Measurements from ENCODE around the gene CDO1. TPM values are rescaled to one million over a fixed set of nuclear protein-coding genes. Genes with fewer than 3 reads are reported as not detected.

CDO1 gene
- total and polyA plus RNA-seq, 9 of the 15 experiments (the other 6 are each of a cell fraction or from before 2014, with no cell fraction given): 0.16 to 0.22 TPM; not detected in 7

- TF ChIP-seq ZNF551 (CRISPR knock-in tag; IDR thresholded peaks at IDR 0.05): no peak
Observed at GRCh38 chr5:115787426-115787825, 29.0 kb downstream of the CDO1 start (continued).

- no peaks in the 10 kb centered on the region for H3K36me3 ChIP-seq (ENCODE audit: control insufficient read depth, insufficient read depth, low read length)
- ChIA-PET CTCF (ENCODE audit: low intra/inter-chr PET ratio) (no interaction called here), POLR2A (interaction anchor here (1.3 kb wide), 1 partner anchor 12 kb away, joined by 3 read pairs; no protein-coding TSS in a partner anchor)
- DNase-seq (ENCODE audit: extremely low read depth in 1 of 4, low spot score in 3 of 4) (no peak), FAIRE-seq (peak; percentile 11), ATAC-seq (no peak)
- no peaks in the 10 kb centered on the region for H3K4me1 ChIP-seq (replicated peaks in 1 of 2; ENCODE audit: control insufficient read depth in 2 of 2, insufficient read depth in 2 of 2, low read length in 2 of 2)
- in situ Hi-C loops (cut with MboI): no loop called here
- WGBS (ENCODE audit: insufficient coverage, low coverage, missing lambda C conversion rate): 0% methylated on average over 6 of the region's 6 CpGs
- no peaks in the 10 kb centered on the region for H3K9me3 ChIP-seq (replicated peaks; ENCODE audit: control insufficient read depth, insufficient read depth, low read depth, low read length)
- intact Hi-C loops (cut with micrococcal nuclease): no loop called here
- no peak overlapping the region for H3K9ac ChIP-seq (ENCODE audit: insufficient read depth in 1 of 2, low read depth in 2 of 2, low read length in 2 of 2)
- no peak overlapping the region for H3K4me2 ChIP-seq (ENCODE audit: insufficient read depth, low read length)
- no peaks in the 10 kb centered on the region for H3K79me2 ChIP-seq (ENCODE audit: control insufficient read depth, insufficient read depth, low read length)
- no TSS peak for BruUV-seq (replicated peaks)
- H4K20me1 ChIP-seq (replicated peaks; ENCODE audit: control insufficient read depth, insufficient read depth, low read length): no peaks in the 10 kb centered on the region
- H2AFZ ChIP-seq (ENCODE audit: low read depth, low read length): no peak overlapping the region
- no peak overlapping the region for H3K27ac ChIP-seq (ENCODE audit: extremely low read depth, low read depth, low read length)
- no peaks in the 10 kb centered on the region for H3K9me1 ChIP-seq (ENCODE audit: control insufficient read depth, insufficient read depth, low read length)
- H3K27me3 ChIP-seq (ENCODE audit: control insufficient read depth in 2 of 2, insufficient read depth in 2 of 2, low read length in 2 of 2): no peaks in the 10 kb centered on the region
- H3K4me3 ChIP-seq: no peak overlapping the region
- no peak for TF ChIP-seq ZBTB33 (CRISPR knock-in tag; IDR thresholded peaks at IDR 0.05)
- no peak for TF ChIP-seq ZEB2 (IDR thresholded peaks at IDR 0.05)
- TF ChIP-seq YY1 (IDR thresholded peaks at IDR 0.05; ENCODE audit: borderline replicate concordance in 1 of 3, control insufficient read depth in 1 of 3, extremely low read depth in 1 of 3, insufficient read depth in 3 of 3, insufficient read length in 1 of 3, insufficient replicate concordance in 2 of 3, low read depth in 1 of 3, low read length in 2 of 3): no peak
- TF ChIP-seq, protein P1, sequence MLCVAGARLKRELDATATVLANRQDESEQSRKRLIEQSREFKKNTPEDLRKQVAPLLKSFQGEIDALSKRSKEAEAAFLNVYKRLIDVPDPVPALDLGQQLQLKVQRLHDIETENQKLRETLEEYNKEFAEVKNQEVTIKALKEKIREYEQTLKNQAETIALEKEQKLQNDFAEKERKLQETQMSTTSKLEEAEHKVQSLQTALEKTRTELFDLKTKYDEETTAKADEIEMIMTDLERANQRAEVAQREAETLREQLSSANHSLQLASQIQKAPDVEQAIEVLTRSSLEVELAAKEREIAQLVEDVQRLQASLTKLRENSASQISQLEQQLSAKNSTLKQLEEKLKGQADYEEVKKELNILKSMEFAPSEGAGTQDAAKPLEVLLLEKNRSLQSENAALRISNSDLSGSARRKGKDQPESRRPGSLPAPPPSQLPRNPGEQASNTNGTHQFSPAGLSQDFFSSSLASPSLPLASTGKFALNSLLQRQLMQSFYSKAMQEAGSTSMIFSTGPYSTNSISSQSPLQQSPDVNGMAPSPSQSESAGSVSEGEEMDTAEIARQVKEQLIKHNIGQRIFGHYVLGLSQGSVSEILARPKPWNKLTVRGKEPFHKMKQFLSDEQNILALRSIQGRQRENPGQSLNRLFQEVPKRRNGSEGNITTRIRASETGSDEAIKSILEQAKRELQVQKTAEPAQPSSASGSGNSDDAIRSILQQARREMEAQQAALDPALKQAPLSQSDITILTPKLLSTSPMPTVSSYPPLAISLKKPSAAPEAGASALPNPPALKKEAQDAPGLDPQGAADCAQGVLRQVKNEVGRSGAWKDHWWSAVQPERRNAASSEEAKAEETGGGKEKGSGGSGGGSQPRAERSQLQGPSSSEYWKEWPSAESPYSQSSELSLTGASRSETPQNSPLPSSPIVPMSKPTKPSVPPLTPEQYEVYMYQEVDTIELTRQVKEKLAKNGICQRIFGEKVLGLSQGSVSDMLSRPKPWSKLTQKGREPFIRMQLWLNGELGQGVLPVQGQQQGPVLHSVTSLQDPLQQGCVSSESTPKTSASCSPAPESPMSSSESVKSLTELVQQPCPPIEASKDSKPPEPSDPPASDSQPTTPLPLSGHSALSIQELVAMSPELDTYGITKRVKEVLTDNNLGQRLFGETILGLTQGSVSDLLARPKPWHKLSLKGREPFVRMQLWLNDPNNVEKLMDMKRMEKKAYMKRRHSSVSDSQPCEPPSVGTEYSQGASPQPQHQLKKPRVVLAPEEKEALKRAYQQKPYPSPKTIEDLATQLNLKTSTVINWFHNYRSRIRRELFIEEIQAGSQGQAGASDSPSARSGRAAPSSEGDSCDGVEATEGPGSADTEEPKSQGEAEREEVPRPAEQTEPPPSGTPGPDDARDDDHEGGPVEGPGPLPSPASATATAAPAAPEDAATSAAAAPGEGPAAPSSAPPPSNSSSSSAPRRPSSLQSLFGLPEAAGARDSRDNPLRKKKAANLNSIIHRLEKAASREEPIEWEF (CRISPR knock-in tag; IDR thresholded peaks at IDR 0.05): no peak
- no peak for TF ChIP-seq FOXK2 (conservative IDR thresholded peaks at IDR 0.05 in 1 of 2, IDR thresholded peaks at IDR 0.05 in 1 of 2; ENCODE audit: low read depth in 2 of 2)
- no peak for TF ChIP-seq ZNF408 (CRISPR knock-in tag; IDR thresholded peaks at IDR 0.05; ENCODE audit: low read depth)
- no peak for TF ChIP-seq MYNN (IDR thresholded peaks at IDR 0.05)
- TF ChIP-seq MYNN (CRISPR knock-in tag; IDR thresholded peaks at IDR 0.05): no peak
- no peak for TF ChIP-seq BRF2 (IDR thresholded peaks at IDR 0.05; ENCODE audit: borderline replicate concordance, insufficient read depth, insufficient read length)
Observed at GRCh38 chr5:115785381-115786065, 30.9 kb downstream of the CDO1 start.
